ENCODE results near the gene RPL10A. TPM values are rescaled to one million over a fixed set of nuclear protein-coding genes. Genes with fewer than 3 reads are reported as not detected.

The RPL10A gene
- total and polyA plus RNA-seq, 2 of the 13 experiments (the other 11 are each of a cell fraction or from before 2014, with no cell fraction given), result 1,854 to 2,726 TPM

DNA sequence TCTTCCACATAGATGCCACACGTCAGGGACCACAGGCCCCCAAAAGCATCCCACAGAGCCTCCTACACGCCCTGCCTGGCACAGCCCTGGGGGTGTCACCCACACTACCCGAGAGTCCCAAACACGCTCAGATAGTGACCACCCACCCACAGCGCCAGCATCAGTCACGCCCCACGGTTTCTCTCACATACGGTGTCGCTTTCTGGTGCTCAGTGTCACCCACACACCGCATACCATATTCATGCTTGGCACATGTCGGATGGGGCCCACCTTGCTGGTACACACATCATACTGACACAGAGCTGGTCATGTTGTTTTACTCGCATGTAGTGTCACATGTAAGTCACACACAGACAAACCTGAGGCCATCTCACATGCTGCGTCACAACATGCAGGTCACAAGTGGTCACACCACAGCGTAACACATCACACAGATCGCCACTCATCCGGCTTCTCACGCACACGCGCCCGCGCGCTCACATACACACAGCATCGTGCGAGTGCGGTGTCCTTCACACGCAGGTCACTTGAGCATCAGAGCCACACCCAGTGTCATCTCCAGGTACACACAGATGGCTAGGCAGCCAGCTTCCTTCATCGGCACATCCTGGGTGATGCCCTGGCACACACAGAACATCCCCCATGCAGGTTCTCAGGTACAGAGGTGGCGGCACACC, 25.2 kb downstream of the RPL10A start (continued):
- TF ChIP-seq, protein P1, sequence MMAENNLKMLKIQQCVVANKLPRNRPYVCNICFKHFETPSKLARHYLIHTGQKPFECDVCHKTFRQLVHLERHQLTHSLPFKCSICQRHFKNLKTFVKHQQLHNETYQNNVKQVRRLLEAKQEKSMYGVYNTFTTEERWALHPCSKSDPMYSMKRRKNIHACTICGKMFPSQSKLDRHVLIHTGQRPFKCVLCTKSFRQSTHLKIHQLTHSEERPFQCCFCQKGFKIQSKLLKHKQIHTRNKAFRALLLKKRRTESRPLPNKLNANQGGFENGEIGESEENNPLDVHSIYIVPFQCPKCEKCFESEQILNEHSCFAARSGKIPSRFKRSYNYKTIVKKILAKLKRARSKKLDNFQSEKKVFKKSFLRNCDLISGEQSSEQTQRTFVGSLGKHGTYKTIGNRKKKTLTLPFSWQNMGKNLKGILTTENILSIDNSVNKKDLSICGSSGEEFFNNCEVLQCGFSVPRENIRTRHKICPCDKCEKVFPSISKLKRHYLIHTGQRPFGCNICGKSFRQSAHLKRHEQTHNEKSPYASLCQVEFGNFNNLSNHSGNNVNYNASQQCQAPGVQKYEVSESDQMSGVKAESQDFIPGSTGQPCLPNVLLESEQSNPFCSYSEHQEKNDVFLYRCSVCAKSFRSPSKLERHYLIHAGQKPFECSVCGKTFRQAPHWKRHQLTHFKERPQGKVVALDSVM (CRISPR knock-in tag; IDR thresholded peaks at IDR 0.05), result no peak
- TF ChIP-seq ZNF768 (CRISPR knock-in tag; IDR thresholded peaks at IDR 0.05) (0 out of 2 replicates have a peak, but pooled peaks have one; percentile 15), MAF1 (CRISPR knock-in tag; IDR thresholded peaks at IDR 0.05; ENCODE audit: borderline replicate concordance) (no peak), MBD4 (IDR thresholded peaks at IDR 0.05; ENCODE audit: borderline replicate concordance, low read length) (no peak), ZNF652 (CRISPR knock-in tag; IDR thresholded peaks at IDR 0.05; ENCODE audit: borderline replicate concordance, low read depth) (no peak), ZNF547 (CRISPR knock-in tag; IDR thresholded peaks at IDR 0.05) (no peak), TEAD3 (CRISPR knock-in tag; optimal IDR thresholded peaks at IDR 0.05; ENCODE audit: borderline replicate concordance) (no peak), ZNF672 (CRISPR knock-in tag; IDR thresholded peaks at IDR 0.05) (no peak)
- TF ChIP-seq, protein P2, sequence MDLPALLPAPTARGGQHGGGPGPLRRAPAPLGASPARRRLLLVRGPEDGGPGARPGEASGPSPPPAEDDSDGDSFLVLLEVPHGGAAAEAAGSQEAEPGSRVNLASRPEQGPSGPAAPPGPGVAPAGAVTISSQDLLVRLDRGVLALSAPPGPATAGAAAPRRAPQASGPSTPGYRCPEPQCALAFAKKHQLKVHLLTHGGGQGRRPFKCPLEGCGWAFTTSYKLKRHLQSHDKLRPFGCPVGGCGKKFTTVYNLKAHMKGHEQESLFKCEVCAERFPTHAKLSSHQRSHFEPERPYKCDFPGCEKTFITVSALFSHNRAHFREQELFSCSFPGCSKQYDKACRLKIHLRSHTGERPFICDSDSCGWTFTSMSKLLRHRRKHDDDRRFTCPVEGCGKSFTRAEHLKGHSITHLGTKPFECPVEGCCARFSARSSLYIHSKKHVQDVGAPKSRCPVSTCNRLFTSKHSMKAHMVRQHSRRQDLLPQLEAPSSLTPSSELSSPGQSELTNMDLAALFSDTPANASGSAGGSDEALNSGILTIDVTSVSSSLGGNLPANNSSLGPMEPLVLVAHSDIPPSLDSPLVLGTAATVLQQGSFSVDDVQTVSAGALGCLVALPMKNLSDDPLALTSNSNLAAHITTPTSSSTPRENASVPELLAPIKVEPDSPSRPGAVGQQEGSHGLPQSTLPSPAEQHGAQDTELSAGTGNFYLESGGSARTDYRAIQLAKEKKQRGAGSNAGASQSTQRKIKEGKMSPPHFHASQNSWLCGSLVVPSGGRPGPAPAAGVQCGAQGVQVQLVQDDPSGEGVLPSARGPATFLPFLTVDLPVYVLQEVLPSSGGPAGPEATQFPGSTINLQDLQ (CRISPR knock-in tag; IDR thresholded peaks at IDR 0.05), result no peak
- TF ChIP-seq, protein P3, sequence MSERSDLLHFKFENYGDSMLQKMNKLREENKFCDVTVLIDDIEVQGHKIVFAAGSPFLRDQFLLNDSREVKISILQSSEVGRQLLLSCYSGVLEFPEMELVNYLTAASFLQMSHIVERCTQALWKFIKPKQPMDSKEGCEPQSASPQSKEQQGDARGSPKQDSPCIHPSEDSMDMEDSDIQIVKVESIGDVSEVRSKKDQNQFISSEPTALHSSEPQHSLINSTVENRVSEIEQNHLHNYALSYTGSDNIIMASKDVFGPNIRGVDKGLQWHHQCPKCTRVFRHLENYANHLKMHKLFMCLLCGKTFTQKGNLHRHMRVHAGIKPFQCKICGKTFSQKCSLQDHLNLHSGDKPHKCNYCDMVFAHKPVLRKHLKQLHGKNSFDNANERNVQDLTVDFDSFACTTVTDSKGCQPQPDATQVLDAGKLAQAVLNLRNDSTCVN (CRISPR knock-in tag; IDR thresholded peaks at IDR 0.05; ENCODE audit: borderline replicate concordance), result 0 out of 2 replicates have a peak, but pooled peaks have one; percentile 17
- TF ChIP-seq, protein P4, sequence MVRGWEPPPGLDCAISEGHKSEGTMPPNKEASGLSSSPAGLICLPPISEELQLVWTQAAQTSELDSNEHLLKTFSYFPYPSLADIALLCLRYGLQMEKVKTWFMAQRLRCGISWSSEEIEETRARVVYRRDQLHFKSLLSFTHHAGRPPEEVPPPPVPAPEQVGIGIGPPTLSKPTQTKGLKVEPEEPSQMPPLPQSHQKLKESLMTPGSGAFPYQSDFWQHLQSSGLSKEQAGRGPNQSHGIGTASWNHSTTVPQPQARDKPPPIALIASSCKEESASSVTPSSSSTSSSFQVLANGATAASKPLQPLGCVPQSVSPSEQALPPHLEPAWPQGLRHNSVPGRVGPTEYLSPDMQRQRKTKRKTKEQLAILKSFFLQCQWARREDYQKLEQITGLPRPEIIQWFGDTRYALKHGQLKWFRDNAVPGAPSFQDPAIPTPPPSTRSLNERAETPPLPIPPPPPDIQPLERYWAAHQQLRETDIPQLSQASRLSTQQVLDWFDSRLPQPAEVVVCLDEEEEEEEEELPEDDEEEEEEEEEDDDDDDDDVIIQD (CRISPR knock-in tag; IDR thresholded peaks at IDR 0.05; ENCODE audit: low read depth), result no peak
- TF ChIP-seq, protein P5, sequence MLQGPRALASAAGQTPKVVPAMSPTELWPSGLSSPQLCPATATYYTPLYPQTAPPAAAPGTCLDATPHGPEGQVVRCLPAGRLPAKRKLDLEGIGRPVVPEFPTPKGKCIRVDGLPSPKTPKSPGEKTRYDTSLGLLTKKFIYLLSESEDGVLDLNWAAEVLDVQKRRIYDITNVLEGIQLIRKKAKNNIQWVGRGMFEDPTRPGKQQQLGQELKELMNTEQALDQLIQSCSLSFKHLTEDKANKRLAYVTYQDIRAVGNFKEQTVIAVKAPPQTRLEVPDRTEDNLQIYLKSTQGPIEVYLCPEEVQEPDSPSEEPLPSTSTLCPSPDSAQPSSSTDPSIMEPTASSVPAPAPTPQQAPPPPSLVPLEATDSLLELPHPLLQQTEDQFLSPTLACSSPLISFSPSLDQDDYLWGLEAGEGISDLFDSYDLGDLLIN (CRISPR knock-in tag; IDR thresholded peaks at IDR 0.05; ENCODE audit: borderline replicate concordance), result no peak
- TF ChIP-seq, protein P6, sequence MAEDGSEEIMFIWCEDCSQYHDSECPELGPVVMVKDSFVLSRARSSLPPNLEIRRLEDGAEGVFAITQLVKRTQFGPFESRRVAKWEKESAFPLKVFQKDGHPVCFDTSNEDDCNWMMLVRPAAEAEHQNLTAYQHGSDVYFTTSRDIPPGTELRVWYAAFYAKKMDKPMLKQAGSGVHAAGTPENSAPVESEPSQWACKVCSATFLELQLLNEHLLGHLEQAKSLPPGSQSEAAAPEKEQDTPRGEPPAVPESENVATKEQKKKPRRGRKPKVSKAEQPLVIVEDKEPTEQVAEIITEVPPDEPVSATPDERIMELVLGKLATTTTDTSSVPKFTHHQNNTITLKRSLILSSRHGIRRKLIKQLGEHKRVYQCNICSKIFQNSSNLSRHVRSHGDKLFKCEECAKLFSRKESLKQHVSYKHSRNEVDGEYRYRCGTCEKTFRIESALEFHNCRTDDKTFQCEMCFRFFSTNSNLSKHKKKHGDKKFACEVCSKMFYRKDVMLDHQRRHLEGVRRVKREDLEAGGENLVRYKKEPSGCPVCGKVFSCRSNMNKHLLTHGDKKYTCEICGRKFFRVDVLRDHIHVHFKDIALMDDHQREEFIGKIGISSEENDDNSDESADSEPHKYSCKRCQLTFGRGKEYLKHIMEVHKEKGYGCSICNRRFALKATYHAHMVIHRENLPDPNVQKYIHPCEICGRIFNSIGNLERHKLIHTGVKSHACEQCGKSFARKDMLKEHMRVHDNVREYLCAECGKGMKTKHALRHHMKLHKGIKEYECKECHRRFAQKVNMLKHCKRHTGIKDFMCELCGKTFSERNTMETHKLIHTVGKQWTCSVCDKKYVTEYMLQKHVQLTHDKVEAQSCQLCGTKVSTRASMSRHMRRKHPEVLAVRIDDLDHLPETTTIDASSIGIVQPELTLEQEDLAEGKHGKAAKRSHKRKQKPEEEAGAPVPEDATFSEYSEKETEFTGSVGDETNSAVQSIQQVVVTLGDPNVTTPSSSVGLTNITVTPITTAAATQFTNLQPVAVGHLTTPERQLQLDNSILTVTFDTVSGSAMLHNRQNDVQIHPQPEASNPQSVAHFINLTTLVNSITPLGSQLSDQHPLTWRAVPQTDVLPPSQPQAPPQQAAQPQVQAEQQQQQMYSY (CRISPR knock-in tag; IDR thresholded peaks at IDR 0.05), result no peak
